Naive B cell (primary cell): ENCODE results near the gene NUDT4B. TPM values are rescaled to one million over a fixed set of nuclear protein-coding genes. Genes with fewer than 3 reads are reported as not detected.
"Not testable (repeated sequence)": the region's sequence is repeated elsewhere in the genome, so short reads cannot be mapped to it uniquely, and the experiment has no call there.

Experiments
- ATAC-seq, 2 donors: fragments of 150-1000 bp; cut with Tn5 transposase; 2 replicates each; pipeline ENCODE4 v1.10.0; 2021; ENCODE audit warnings: low read depth in 2 of 2, mild to moderate bottlenecking in 2 of 2, moderate library complexity in 2 of 2
- DNase-seq: peaks from one replicate; pipeline ENCODE4 v3.0.0; 2022
- H3K27ac Mint-ChIP-seq, 6 donors: one replicate each; pipeline ENCODE4 v1.8.0; 2020 to 2022; ENCODE audit warnings: mild to moderate bottlenecking in 6 of 6, mixed read lengths in 6 of 6, moderate library complexity in 5 of 6, inconsistent platforms in 2 of 6
- H3K27me3 Mint-ChIP-seq, 3 donors: one replicate each; pipeline ENCODE4 v1.8.0; 2021 to 2022; ENCODE audit warnings: mixed read lengths in 3 of 3, mild to moderate bottlenecking in 1 of 3
- H3K36me3 Mint-ChIP-seq, 2 donors: one replicate each; pipeline ENCODE4 v1.8.0; 2020 to 2022; ENCODE audit warnings: mixed read lengths in 2 of 2, inconsistent platforms in 1 of 2, mild to moderate bottlenecking in 1 of 2
- H3K4me1 Mint-ChIP-seq, 3 donors: one replicate each; pipeline ENCODE4 v1.8.0; 2020 to 2022; ENCODE audit warnings: mixed read lengths in 3 of 3, inconsistent platforms in 1 of 3, mild to moderate bottlenecking in 1 of 3, moderate library complexity in 1 of 3
- H3K4me3 Mint-ChIP-seq, 8 donors: one replicate each; pipeline ENCODE4 v1.8.0; 2020 to 2022; ENCODE audit warnings: mild to moderate bottlenecking in 8 of 8, mixed read lengths in 8 of 8, moderate library complexity in 8 of 8, inconsistent platforms in 2 of 8
- H3K9me3 Mint-ChIP-seq, 7 donors: one replicate each; pipeline ENCODE4 v1.8.0; 2020 to 2022; ENCODE audit warnings: mixed read lengths in 7 of 7, mild to moderate bottlenecking in 5 of 7, inconsistent platforms in 2 of 7, moderate library complexity in 1 of 7
- polyA plus RNA-seq, 6 donors: library from polyadenylated mRNA; unstranded; fragments of 300-500 nt; fragmentation: Illumina TruSeq; gene quantifications; one replicate each; pipeline ENCODE4 v1.2.3, GENCODE V29; 2021; ENCODE audit warnings: low read depth in 6 of 6

Gene NUDT4B
- polyA plus RNA-seq, 6 donors from 2014 or later, result 5.6 to 12.2 (median 8.2) TPM

DNA sequence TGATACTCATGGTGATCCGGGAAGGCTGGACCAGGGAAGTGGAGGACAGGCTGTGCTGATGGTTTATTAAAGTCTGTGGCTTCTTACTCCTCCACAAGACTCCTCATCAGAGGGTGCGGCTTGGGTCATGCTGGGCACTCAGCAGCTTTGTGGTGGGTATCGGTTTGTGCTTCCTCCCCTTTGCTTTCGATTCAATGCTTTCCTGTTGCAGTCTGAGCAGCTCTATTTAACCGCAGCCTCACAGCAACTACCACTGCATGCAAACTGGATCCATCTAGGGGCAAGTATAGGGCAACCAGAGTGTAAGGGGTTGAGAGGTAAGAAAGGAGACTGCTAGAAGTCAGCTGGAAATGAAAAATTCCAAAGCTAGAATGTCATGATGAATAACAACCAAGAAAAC, 9.8 kb downstream of the NUDT4B start:
- H3K4me3 Mint-ChIP-seq, DNase-seq, H3K27me3 Mint-ChIP-seq, H3K36me3 Mint-ChIP-seq, H3K27ac Mint-ChIP-seq, H3K9me3 Mint-ChIP-seq, H3K4me1 Mint-ChIP-seq: not testable (repeated sequence)
- peak; percentile 100 for ATAC-seq

DNA sequence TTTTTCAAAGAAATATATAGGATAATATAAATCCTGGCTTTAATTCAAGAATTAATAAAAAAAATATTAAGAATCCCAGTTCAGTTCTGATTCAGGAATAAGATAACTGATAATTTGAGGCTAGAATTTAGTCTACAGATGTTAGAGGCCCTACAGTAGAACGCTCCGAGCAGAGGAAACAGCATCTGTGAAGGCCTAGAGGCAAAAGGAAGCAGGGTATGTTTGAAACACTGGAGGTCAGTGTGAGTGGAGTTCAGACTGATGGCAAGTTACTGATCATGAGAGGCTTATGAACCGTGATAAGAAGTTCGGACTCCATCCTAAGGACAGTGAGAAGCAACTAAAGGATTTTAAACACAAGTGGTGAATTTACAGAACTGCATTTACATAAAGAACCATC, 10.4 kb downstream of the NUDT4B start:
- not testable (repeated sequence) for H3K9me3 Mint-ChIP-seq, H3K27me3 Mint-ChIP-seq, H3K27ac Mint-ChIP-seq, H3K36me3 Mint-ChIP-seq, H3K4me3 Mint-ChIP-seq, ATAC-seq, DNase-seq, H3K4me1 Mint-ChIP-seq

DNA sequence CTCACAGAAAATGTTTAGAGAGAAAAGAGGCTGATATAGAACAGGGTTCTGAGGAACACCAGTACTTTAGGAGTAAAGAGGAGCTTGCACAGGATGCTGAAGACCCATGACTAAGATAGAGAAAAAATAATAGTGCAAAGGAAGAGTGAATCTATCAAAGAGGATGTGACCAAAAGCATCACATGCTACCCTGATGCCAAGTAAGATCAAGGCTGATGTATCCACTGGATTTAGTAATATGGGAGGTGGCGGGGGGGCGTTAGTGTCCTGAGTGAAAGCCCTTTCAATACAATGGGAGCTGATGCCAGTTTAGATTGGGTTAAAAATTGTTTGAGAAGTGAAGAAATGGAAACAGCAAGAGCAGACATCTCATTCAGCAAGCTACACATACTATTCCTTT, 11.2 kb downstream of the NUDT4B start:
- not testable (repeated sequence) for H3K9me3 Mint-ChIP-seq, H3K27ac Mint-ChIP-seq, H3K4me3 Mint-ChIP-seq, H3K4me1 Mint-ChIP-seq, DNase-seq, H3K27me3 Mint-ChIP-seq, ATAC-seq, H3K36me3 Mint-ChIP-seq

DNA sequence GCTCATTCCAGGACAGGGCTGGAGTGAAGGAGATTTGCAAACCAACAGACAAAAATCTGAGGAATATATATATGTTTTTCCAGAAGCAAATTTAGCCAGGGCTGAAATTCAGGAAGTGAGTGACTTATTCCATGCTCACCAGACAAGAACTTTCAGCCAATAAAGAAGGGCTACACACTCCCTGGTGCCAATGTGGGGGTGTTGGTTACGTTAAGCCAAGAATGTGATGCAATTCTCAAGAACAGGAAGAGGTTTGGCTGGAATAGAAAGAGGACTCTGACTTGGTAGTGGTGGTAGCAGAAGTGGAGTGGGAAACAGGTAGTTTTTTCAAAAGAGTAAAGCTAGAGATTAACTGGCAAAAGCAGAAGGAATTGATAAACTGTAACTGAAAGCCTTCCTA, 11.6 kb downstream of the NUDT4B start:
- not testable (repeated sequence) for H3K36me3 Mint-ChIP-seq, H3K4me3 Mint-ChIP-seq, H3K4me1 Mint-ChIP-seq, H3K9me3 Mint-ChIP-seq, DNase-seq, ATAC-seq, H3K27ac Mint-ChIP-seq, H3K27me3 Mint-ChIP-seq

DNA sequence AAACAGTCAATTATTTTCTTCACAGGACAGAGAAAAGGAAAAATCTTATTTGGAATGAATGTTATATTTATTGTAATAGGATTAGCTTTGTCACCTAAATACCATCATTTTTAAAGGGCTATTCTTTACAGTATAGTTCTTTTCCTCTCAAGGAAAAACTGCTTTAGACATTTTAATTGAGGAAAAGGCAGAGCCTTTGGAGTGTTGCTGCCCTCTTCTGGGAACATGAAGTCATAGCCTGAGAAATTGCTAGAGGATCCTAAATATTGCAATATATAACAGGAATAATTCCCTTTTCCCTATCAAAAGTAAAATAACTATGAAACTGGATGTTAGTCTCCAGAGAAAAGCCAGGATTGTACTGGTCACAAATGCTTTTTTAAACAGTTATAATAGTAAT, 12.8 kb downstream of the NUDT4B start:
- ATAC-seq, H3K27me3 Mint-ChIP-seq, H3K9me3 Mint-ChIP-seq, DNase-seq, H3K4me1 Mint-ChIP-seq, H3K4me3 Mint-ChIP-seq, H3K36me3 Mint-ChIP-seq, H3K27ac Mint-ChIP-seq: not testable (repeated sequence)

DNA sequence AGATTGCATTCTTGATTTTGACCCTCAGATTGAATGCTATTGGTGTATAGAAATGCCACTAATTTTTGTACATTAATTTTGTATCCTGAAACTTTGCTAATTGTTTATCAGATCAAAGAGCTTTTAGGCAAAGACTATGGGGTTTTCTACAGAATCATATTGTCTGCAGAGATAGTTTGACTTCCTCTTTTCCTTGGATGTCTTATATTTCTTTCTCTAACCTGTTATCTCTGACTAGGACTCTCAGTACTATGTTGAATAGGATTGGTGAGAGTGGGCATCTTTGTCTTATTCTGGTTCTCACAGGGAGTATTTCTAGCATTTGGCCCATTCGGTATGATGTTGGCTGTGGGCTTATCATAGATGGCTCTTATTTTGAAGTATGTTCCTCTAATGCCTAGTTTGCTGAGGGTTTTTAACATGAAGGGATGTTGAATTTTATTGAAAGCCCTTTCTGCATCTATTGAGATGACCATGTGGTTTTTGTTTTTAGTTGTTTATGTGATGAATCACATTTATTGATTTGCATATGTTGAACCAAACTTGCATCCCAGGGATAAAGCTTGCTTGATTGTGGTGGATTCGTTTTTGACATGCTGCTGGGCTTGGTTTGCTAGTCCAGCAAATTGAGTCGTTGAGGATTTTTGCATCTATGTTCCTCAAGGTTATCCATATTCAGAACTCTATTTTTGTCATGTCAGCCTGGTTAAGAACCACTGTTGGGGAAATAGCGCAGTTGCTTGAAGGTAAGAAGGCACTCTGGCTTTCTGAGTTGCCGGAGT, 16.9 kb downstream of the NUDT4B start:
- not testable (repeated sequence) for H3K9me3 Mint-ChIP-seq, H3K4me1 Mint-ChIP-seq, H3K4me3 Mint-ChIP-seq, DNase-seq, H3K36me3 Mint-ChIP-seq, H3K27me3 Mint-ChIP-seq, H3K27ac Mint-ChIP-seq
- peak in 1 of 2 donors; percentile 53 for ATAC-seq

DNA sequence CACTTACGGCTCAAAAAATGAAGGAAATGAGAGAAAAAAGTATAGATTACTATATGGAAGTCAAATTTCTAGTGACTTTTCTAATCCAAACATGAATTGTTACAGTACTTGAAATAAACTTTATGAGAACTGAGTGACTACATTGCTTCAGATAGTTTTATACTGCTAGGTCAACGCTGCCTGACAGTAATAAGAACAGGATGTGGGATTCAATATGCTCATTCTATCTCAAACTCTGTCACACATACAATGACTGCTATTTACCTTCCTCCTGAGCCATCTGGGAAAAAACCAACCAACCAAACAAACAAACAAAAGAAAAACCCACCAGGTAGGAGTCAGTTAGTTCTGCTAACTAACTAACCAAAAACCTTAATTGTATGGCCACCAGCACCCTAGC, 20.0 kb downstream of the NUDT4B start:
- H3K4me3 Mint-ChIP-seq, H3K9me3 Mint-ChIP-seq, H3K27ac Mint-ChIP-seq, DNase-seq, H3K27me3 Mint-ChIP-seq, ATAC-seq, H3K4me1 Mint-ChIP-seq, H3K36me3 Mint-ChIP-seq: not testable (repeated sequence)

DNA sequence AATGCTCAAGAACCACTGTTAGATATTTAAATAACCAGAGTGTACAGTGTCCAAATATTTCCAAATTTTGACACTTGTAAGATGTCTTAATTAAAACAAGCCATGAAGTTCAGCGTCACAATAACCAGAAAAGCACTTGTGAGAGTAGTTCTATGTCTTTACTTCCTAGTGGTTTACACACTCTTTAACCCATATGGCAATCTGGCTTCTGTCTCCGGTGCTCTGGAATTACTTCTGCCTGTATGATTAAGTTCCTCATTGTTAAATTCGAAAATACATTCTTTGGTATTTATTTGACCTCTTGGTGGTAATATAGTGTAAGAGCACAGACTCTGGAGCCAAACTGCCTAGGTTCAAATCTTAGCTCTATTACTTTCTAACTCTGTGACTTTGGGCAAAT, 20.9 kb downstream of the NUDT4B start:
- ATAC-seq, H3K9me3 Mint-ChIP-seq, DNase-seq, H3K36me3 Mint-ChIP-seq, H3K27me3 Mint-ChIP-seq, H3K4me1 Mint-ChIP-seq, H3K27ac Mint-ChIP-seq, H3K4me3 Mint-ChIP-seq: not testable (repeated sequence)

DNA sequence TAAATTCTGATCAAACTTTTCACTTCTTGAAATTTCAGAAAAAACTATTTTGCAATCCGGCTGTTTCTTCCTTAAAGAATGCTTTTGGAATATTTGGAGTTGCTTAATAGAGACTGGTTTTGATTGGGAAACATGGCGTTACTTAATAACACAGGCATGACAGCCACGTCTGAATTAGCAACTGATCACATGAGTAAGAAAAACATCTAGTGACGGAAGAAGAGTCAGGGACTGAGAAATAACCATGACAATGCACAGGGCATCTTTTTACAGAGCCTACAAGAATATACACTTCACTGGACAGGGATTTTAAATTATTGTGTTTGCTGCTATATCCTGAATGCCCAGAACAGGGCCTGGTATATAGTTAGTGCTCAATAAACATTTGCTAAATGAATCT, 25.1 kb downstream of the NUDT4B start:
- H3K36me3 Mint-ChIP-seq, DNase-seq, H3K9me3 Mint-ChIP-seq, H3K4me3 Mint-ChIP-seq, H3K4me1 Mint-ChIP-seq, H3K27me3 Mint-ChIP-seq, ATAC-seq, H3K27ac Mint-ChIP-seq: not testable (repeated sequence)

DNA sequence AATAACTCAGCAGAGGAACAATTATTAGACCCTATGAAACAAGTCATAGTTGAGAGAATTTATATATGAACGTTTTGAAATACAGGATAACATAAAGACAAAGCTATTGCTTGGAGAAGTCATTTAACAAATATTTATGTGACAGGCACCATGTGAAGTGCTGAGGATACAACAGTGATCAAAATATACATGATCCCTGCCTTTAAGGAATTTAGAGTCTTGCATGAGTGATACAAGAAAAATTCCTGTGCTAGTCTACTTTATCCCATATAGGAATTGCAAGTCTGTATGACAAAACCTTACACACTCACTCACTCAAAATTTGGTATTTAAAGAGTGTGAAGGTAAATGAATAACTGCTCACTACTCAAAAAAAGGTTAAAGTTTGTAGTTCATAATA, 25.5 kb downstream of the NUDT4B start:
- H3K9me3 Mint-ChIP-seq, H3K27me3 Mint-ChIP-seq, H3K27ac Mint-ChIP-seq, H3K4me1 Mint-ChIP-seq, ATAC-seq, DNase-seq, H3K36me3 Mint-ChIP-seq, H3K4me3 Mint-ChIP-seq: not testable (repeated sequence)

DNA sequence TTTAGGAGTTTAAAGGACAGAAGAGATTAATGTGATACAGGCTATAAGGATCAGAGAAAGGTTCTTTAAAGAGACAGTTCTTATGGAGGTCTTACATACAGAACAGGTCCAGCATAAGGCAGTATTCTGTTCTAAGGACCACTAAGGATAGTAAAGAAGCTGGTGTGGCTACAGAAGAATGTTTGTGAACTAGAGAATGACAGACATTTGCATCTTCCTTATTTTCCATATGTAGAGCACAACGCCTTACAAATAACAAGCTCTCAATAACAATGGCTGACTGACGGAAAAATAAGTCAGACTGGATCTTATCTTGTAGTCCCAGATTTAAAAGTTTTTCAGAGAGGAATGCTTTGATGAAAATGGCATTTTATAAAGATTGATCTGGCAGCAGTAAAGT, 26.7 kb downstream of the NUDT4B start:
- not testable (repeated sequence) for DNase-seq, H3K9me3 Mint-ChIP-seq, H3K36me3 Mint-ChIP-seq, H3K4me1 Mint-ChIP-seq, H3K27ac Mint-ChIP-seq, H3K27me3 Mint-ChIP-seq, ATAC-seq, H3K4me3 Mint-ChIP-seq

DNA sequence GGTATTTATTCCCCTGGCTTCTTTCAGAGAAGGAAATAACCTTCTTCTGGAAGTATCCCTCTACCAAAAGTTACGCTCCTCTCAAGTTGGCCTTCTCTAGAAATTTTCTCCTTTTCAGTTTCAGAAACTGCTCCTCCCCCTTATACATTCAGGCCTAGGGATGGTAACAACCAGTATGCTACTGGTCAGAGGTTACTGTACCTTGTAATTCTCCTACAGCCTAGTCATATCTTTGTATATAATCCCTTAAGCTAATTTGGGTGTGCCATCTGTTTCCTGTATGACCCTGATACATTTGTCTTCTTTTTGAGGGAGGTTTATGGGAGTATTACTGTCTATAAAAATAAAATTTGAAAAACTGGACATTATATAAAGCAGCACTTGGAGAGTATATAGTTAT, 29.1 kb downstream of the NUDT4B start:
- not testable (repeated sequence) for H3K27ac Mint-ChIP-seq, H3K36me3 Mint-ChIP-seq, H3K9me3 Mint-ChIP-seq, ATAC-seq, H3K27me3 Mint-ChIP-seq, DNase-seq, H3K4me1 Mint-ChIP-seq, H3K4me3 Mint-ChIP-seq

DNA sequence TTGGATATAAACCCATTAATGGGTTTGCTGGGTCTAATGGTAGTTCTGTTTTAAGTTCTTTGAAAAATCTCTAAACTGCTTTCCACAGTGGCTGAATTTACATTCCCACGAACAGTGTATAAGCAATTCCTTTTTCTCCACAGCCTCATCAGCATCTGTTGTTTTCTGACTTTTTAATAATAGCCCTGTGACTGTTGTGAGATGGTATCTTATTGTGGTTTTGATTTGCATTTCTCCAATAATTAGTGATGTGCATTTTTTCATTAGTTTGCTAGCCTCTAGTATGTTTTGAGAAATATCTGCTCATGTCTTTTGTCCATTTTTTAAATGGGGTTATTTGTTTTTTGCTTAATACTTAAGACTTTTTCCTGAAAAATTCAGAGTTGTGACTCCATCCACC, 31.8 kb downstream of the NUDT4B start:
- H3K4me3 Mint-ChIP-seq, H3K4me1 Mint-ChIP-seq, H3K27ac Mint-ChIP-seq, H3K27me3 Mint-ChIP-seq, DNase-seq, ATAC-seq, H3K9me3 Mint-ChIP-seq, H3K36me3 Mint-ChIP-seq: not testable (repeated sequence)

DNA sequence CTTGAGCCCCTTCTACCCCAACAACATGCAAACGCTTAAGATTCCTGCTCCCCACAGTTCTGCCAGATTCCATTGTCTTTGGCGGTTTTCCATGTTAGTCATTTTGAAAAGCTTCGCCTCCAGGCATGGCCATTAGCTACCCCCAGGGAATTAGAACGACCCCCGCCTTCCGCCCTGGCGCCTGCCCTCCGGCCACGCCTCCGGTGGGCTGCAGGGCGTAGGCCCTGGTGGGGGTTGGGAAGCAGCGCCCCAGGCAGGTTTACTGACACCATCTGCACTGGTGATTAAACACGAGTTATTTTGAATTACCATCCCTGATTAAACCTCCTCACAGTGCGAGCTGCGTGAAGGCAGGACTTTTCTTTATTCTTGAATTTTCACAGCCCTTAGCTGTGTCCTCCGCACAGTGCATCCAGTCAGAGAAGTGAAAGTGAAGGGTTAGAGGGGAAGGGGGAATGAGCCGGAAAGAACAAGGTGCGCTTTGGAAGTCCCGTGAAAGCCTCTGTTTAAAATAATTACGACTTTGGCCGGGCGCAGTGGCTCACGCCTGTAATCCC, 43.0 kb downstream of the NUDT4B start:
- not testable (repeated sequence) for H3K4me1 Mint-ChIP-seq, H3K27ac Mint-ChIP-seq, DNase-seq, H3K27me3 Mint-ChIP-seq, H3K9me3 Mint-ChIP-seq, H3K4me3 Mint-ChIP-seq, H3K36me3 Mint-ChIP-seq
- ATAC-seq, result peak; percentile 27 to 52
